Medulla oblongata (tissue), 1 donor: ENCODE measurements around the gene CDRT15L2.
"Not testable (repeated sequence)": the region's sequence is repeated elsewhere in the genome, so short reads cannot be mapped to it uniquely, and the experiment has no call there.

Source experiments
- DNase-seq: peaks from one replicate; pipeline ENCODE4 v3.0.0-alpha.2; 2015; ENCODE audit errors: extremely low spot score

The CDRT15L2 gene

GRCh38 chr17:20579424-20579823 lies at the start of gene CDRT15L2:
TSS of gene CDRT15L2 (plus strand) at chr17:20579724. CDS start at chr17:20579744, 20 bp downstream.
- not testable (repeated sequence) for DNase-seq

- not testable (repeated sequence) for DNase-seq
Measured at GRCh38 chr17:20530104-20530503, 49.4 kb upstream of the CDRT15L2 start.

- not testable (repeated sequence) for DNase-seq
Measured at GRCh38 chr17:20532544-20533090, 46.9 kb upstream of the CDRT15L2 start.

- not testable (repeated sequence) for DNase-seq
Measured at GRCh38 chr17:20533206-20533605, 46.3 kb upstream of the CDRT15L2 start.

DNA sequence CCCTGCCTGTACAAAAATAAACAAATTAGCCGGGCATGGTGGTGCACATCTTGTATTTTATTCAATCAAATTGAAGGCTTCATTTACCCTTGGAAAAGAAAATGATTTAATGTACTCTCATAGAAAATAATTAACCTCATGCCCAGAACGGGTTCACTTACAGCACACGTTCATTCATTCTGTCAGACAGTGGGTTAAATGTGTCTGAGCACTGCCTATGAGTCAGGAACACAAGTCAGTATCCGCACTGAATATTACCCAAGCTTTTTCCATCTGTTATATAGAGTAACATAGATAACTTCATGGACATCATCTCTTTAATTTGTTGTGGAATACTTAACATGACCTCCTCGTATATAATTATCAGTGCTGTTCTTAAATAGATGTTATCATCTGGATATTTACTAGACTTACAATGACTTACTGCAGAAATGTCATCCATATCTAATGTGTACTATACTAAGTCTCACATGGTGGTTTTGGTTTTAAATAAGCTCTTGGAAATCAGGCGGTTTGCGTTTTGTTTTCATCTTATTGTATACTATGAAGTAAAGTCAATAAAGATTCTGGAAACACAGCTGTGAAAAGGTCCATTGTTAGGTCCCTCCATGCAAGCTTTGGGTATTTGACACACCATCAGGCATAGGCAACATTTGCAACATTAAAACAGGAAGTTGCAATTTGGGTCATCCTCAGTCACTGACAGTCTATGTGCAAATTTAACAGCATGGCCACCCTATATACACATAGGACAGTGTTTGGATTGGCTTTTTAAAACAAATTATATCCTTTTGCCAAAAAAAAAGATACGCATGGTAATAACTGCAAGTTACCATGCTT lies 44.6 kb upstream of the CDRT15L2 start:
- not testable (repeated sequence) for DNase-seq

DNA sequence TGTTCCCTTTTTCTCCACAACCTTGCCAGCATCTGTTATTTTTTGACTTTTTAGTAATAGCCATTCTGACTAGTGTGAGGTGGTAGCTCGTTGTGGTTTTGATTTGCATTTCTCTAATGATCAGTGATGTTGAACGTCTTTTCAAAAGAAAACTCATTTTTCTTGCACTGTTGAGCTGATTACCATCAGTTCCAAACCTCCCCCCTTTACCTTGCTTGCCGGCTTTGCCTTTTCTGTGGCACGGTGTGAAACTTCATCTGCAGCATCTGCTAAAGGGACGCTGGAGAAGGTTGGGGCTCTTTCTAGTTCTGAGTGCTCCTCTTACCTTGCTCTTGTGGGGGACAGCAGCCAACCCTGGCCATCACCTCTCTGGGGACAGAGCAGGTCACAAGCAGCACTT lies 39.1 kb upstream of the CDRT15L2 start:
- DNase-seq: not testable (repeated sequence)

DNA sequence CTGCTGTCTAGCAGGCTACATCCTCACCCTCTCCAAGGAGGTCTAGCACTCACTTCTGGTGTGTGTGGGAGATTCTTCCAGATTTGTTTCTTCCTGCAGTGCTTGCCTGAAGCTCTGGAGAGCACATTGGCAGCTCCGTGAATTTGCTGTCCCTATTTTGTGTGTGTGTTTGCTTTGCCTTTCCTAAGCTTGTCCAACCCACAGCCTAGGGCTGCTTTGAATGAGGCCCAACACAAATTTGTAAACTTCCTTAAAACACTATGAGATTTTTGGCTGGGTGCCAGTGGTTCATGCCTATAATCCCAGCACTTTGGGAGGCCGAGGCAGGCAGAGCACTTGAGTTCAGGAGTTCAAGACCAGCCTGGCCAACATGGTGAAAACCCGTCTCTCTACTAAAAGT lies 38.7 kb upstream of the CDRT15L2 start:
- not testable (repeated sequence) for DNase-seq

DNA sequence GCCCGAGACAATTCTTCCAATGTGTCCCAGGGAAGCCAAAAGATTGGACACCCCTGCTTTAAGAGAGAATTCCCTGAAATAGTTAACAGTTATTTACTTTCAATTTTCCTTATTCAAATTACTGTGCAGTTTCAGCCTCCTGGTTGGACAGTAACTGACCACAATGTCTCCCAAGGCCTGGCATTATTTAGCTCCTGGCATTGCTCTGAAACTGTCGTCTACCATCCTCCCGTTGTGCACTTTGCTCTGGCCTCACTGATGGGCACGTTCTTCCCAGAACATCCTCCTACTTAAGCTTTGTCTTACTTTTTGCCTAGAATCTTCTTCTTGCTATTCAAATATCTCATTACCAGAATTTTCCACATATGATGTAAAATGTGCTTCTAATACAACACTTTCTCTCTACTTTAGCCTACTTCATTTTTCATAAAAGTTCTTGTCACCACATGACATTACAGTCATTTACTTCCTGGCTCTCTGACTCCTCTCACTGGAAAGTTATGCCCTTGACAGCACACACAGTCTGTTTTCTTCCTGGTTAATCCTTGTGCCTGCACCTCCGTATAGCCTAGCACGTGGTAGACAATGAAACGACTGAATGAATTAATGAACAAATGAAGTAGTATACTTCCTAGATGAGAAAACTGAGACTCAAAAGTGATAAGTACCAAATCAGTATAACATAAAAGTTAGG lies 37.5 kb upstream of the CDRT15L2 start:
- DNase-seq: not testable (repeated sequence)

- DNase-seq: not testable (repeated sequence)
Measured at GRCh38 chr17:20547923-20548322, 31.6 kb upstream of the CDRT15L2 start.

- DNase-seq: not testable (repeated sequence)
Measured at GRCh38 chr17:20552920-20553319, 26.6 kb upstream of the CDRT15L2 start.

- DNase-seq: not testable (repeated sequence)
Measured at GRCh38 chr17:20554728-20555127, 24.8 kb upstream of the CDRT15L2 start.

DNA sequence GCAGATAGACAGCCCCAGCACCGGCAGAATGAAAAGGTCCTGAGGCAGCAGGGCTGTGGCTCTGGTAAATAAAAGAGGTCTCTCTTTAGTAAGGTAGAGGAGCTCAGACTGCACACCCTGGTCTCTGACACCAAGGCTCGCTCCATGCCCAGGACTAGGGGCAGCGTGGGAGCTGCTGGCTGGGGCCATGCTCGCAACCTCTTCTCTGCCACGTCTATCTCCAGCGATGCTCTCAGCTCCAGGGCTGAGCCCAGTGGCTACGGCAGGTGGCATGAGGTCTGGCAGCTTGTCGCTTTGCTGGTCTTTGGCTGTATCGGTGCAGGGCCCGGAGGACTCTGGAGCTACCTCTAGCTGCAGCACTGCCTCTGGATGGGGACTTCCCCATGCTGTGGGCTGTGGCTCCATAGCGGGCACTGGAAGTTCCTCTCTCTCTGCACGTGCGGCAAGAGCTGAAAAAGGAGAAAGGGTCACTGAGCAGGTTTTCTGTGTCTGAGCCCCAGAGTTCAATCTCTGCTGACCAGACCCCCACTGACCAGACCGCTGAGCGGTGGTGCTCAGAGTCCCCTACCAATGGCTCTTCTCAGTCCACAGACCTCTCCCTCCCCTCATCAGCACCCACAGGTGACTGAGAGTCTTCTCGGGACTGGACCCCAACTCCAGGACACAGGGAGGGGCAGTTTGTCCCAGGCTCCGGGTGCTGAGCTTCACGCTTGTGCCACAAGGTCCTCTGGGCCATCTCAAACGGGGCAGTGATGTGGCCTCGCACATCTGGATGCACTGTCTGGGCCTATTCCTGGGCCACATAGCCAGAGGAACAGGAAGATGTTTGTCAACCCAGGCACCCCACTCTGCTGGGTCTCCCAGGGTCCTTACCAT lies 24.2 kb upstream of the CDRT15L2 start:
- not testable (repeated sequence) for DNase-seq

DNA sequence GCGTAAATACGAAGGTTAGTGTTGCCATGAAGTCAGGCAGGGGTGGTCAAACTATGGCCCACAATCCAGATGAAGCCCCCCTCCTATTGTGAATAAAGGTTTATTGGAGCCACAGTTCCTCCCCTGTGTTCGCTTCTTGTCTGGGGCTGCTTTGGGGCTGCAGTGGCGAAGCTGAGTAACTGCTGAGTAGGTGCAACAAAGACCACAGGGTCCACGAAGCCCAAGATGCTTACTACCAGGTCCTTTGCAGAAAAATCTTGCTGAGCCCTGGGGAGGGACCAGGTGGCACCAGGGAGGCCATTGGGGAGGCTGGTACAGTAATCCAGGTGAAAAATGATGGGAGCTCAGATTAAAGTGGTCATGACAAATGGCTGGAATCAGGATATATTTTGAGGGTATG lies 21.4 kb upstream of the CDRT15L2 start:
- DNase-seq: not testable (repeated sequence)

- not testable (repeated sequence) for DNase-seq
Measured at GRCh38 chr17:20559018-20559417, 20.5 kb upstream of the CDRT15L2 start.

DNA sequence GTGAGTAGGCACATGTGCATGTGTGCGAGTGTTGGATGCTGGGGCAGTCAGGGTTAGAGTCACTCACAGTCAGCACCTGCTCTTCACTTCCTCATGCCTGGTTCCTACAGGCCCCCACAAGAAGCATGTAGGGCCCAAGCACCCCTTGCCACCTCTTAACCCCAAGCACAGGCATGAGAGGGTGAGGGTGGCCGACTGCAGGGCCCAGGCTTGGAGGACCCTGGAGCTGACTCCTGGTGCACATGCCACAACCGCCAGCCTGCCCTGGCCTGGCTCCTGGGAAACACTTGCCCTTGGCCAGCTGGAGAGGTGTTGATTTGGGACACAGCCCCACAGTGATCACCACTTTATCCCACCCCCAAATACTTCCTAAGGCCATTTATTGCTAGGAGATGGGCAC lies 16.9 kb upstream of the CDRT15L2 start:
- no peak for DNase-seq

DNA sequence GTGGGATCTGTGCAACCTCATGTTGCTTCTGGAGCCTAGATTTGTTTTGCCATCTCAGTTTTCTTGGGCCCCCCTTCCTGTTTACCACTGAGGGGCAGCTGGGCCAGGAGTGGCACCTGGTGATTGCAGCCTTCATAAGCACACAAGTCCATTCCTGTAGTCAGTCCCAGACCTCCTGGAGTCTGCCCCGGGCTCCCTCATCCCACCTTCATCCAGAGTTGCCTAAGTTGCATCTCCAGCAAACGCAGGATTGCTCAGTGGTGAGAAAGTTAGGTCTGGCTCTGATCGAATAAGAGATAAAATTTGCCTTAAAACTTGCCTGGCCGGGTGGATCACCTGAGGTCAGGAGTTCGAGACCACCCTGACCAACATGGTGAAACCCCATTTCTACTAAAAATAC lies 14.3 kb upstream of the CDRT15L2 start:
- not testable (repeated sequence) for DNase-seq

DNA sequence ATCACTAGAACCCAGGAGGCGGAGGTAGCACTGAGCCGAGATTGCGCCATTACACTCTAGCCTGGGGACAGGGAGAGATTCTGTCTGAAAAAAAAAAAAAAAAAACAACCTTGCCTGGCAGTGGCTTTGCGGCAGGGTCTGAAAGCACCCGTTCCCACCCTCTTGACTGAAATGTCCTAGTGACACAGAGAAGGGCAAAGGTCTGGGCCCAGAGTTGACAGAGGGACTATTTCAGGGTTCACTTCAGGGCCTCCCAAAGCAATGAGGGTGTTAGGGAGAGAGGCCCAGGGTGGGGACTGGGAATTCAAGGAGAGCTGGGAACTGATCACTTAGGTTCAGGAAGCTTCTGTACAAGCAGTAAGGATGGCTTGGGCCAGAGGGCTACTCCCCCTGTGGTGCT lies 13.8 kb upstream of the CDRT15L2 start:
- DNase-seq: no peak

- not testable (repeated sequence) for DNase-seq
Measured at GRCh38 chr17:20566736-20567135, 12.8 kb upstream of the CDRT15L2 start.

DNA sequence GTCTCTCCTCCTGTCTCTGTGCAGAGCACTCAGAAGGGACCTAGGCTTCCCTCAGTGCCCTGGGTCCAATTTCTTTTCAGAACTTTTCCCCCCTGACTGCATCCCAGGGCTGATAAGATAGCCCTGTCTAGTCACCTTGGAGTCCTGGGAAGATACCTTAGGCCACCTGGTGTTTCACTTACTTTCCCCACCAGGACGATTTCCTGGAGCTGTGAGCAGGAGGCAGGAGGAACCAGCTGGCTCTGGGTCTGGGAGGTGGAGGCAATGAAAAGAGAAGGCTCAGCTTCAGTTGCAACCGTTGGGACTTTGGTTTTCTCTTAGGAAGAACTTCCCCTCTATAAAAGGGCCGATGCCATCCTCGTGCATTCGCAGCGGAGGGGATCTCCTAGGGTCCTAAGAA lies 12.1 kb upstream of the CDRT15L2 start:
- DNase-seq: not testable (repeated sequence)

GRCh38 chr17:20568604-20569003 lies 10.9 kb upstream of the CDRT15L2 start:
- DNase-seq: not testable (repeated sequence)

GRCh38 chr17:20571653-20572052 lies 7.9 kb upstream of the CDRT15L2 start:
- DNase-seq: not testable (repeated sequence)
